ENCODE measurements around the gene RSPH1.

The RSPH1 gene

GRCh38 chr21:42441963-42442362 is 54.1 kb downstream of the RSPH1 start:
- TF ChIP-seq POLR2A (IDR thresholded peaks at IDR 0.05; ENCODE audit: low read length) (no peak), GATA1 (IDR thresholded peaks at IDR 0.05; ENCODE audit: low read depth, low read length) (no peak)
- no peak for DNase-seq

GRCh38 chr21:42440187-42440792 is 55.7 kb downstream of the RSPH1 start:
- TF ChIP-seq GATA1 (IDR thresholded peaks at IDR 0.05; ENCODE audit: low read depth, low read length) = no peak
- DNase-seq = no peak

GRCh38 chr21:42439284-42440186 is 56.5 kb downstream of the RSPH1 start:
- peak in 1 of 2 experiments; percentile 12 for DNase-seq
- TF ChIP-seq GATA1 (IDR thresholded peaks at IDR 0.05; ENCODE audit: low read depth, low read length) (no peak), POLR2A (IDR thresholded peaks at IDR 0.05; ENCODE audit: low read length) (no peak)

- TF ChIP-seq GATA1 (IDR thresholded peaks at IDR 0.05; ENCODE audit: low read depth, low read length) (no peak), POLR2A (IDR thresholded peaks at IDR 0.05; ENCODE audit: low read length) (no peak)
- no peak for DNase-seq
Observed at GRCh38 chr21:42438316-42439205, 57.5 kb downstream of the RSPH1 start.

GRCh38 chr21:42437786-42438185 is 58.2 kb downstream of the RSPH1 start:
- TF ChIP-seq POLR2A (IDR thresholded peaks at IDR 0.05; ENCODE audit: low read length) (no peak), GATA1 (IDR thresholded peaks at IDR 0.05; ENCODE audit: low read depth, low read length) (no peak)
- DNase-seq = no peak

- TF ChIP-seq GATA1 (IDR thresholded peaks at IDR 0.05; ENCODE audit: low read depth, low read length) = no peak
- no peak for TF ChIP-seq POLR2A (IDR thresholded peaks at IDR 0.05; ENCODE audit: low read length)
- DNase-seq = no peak
Observed at GRCh38 chr21:42436914-42437313, 59.1 kb downstream of the RSPH1 start.

- TF ChIP-seq GATA1 (IDR thresholded peaks at IDR 0.05; ENCODE audit: low read depth, low read length) (no peak), POLR2A (IDR thresholded peaks at IDR 0.05; ENCODE audit: low read length) (no peak)
- DNase-seq = no peak
Observed at GRCh38 chr21:42435833-42436232, 60.2 kb downstream of the RSPH1 start.

- DNase-seq = no peak
- TF ChIP-seq GATA1 (IDR thresholded peaks at IDR 0.05; ENCODE audit: low read depth, low read length) = no peak
Observed at GRCh38 chr21:42435401-42435800, 60.6 kb downstream of the RSPH1 start.

GRCh38 chr21:42434884-42435283 is 61.1 kb downstream of the RSPH1 start:
- no peak for TF ChIP-seq GATA1 (IDR thresholded peaks at IDR 0.05; ENCODE audit: low read depth, low read length)
- no peak for TF ChIP-seq POLR2A (IDR thresholded peaks at IDR 0.05; ENCODE audit: low read length)
- DNase-seq = no peak

GRCh38 chr21:42433946-42434551 is 62.0 kb downstream of the RSPH1 start:
- TF ChIP-seq GATA1 (IDR thresholded peaks at IDR 0.05; ENCODE audit: low read depth, low read length) = no peak
- peak; percentile 24 for TF ChIP-seq POLR2A (IDR thresholded peaks at IDR 0.05; ENCODE audit: low read length)
- peak; percentile 91 for DNase-seq

GRCh38 chr21:42432695-42433094 is 63.3 kb downstream of the RSPH1 start:
- no peak for DNase-seq
- TF ChIP-seq GATA1 (IDR thresholded peaks at IDR 0.05; ENCODE audit: low read depth, low read length) (no peak), POLR2A (IDR thresholded peaks at IDR 0.05; ENCODE audit: low read length) (no peak)

GRCh38 chr21:42431196-42431595 is 64.8 kb downstream of the RSPH1 start:
- DNase-seq = no peak
- no peak for TF ChIP-seq POLR2A (IDR thresholded peaks at IDR 0.05; ENCODE audit: low read length)
- TF ChIP-seq GATA1 (IDR thresholded peaks at IDR 0.05; ENCODE audit: low read depth, low read length) = no peak

- no peak for DNase-seq
- no peak for TF ChIP-seq GATA1 (IDR thresholded peaks at IDR 0.05; ENCODE audit: low read depth, low read length)
- no peak for TF ChIP-seq POLR2A (IDR thresholded peaks at IDR 0.05; ENCODE audit: low read length)
Observed at GRCh38 chr21:42430521-42430920, 65.5 kb downstream of the RSPH1 start.

GRCh38 chr21:42429856-42430255 is 66.2 kb downstream of the RSPH1 start:
- no peak for TF ChIP-seq POLR2A (IDR thresholded peaks at IDR 0.05; ENCODE audit: low read length)
- TF ChIP-seq GATA1 (IDR thresholded peaks at IDR 0.05; ENCODE audit: low read depth, low read length) = no peak
- no peak for DNase-seq

All from erythroblast (primary cell).